Measurements from ENCODE around the gene PLPP4. TPM values are rescaled to one million over a fixed set of nuclear protein-coding genes. Genes with fewer than 3 reads are reported as not detected.

The PLPP4 gene
- total RNA-seq, 1 experiment from 2014 or later, result not detected

DNA sequence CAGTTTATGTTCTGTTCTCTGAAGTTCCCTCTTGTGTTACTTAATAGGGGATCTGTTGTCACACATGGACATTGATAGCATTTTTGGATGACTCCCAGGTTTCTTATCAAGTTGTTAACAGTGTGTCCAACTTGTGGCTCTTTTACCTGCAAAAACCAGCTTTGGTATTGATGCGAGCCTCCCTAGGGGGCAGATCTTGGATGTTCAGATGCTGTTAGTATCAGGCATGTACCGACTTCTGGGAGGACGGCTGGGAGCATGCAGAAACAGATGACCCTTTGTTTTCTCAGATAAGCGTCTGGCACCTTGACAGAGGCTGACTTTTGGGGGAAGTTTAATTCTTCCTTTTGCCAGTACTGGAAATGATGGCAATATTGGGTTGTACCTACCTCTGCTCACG, 2.2 kb downstream of the PLPP4 start:
- TF ChIP-seq YY1 (IDR thresholded peaks at IDR 0.05; ENCODE audit: extremely low read depth, insufficient replicate concordance, low read depth, low read length) (no peak), EZH2phosphoT487 (IDR thresholded peaks at IDR 0.05; ENCODE audit: borderline replicate concordance) (no peak)
- peaks cover 30% of the 10 kb centered on the region for H3K27me3 ChIP-seq (ENCODE audit: insufficient read depth, low read length)
- ChIA-PET POLR2A (interaction anchor here (0.5 kb wide), 1 partner anchor 599 kb away, joined by 5 read pairs; no protein-coding TSS in a partner anchor), RAD21 (ENCODE audit: low non-redundant PET in 1 of 2, low total read pairs in 2 of 2, uncharacterized antibody in 2 of 2, unreplicated experiment in 2 of 2) (no interaction called here), CTCF (no interaction called here)
- DNase-seq (ENCODE audit: low read depth, low spot score) (no peak), ATAC-seq (no peak)
- no peaks in the 10 kb centered on the region for H3K79me2 ChIP-seq (ENCODE audit: insufficient read depth, low read length)
- H3K9me3 ChIP-seq (ENCODE audit: control insufficient read depth in 1 of 2, insufficient read depth in 1 of 2, low read depth in 1 of 2, low read length in 2 of 2), result no peaks in the 10 kb centered on the region
- H3K9me2 ChIP-seq (ENCODE audit: insufficient read depth), result no peaks in the 10 kb centered on the region
- no peak overlapping the region for H3K4me2 ChIP-seq (ENCODE audit: low read length)
- H3K27ac ChIP-seq (ENCODE audit: low read depth, low read length), result no peak overlapping the region
- no peaks in the 10 kb centered on the region for H4K20me1 ChIP-seq (ENCODE audit: insufficient read depth)
- H3K9ac ChIP-seq (ENCODE audit: low read length), result no peak overlapping the region
- BruUV-seq (replicated peaks), result no TSS peak
- no peaks in the 10 kb centered on the region for H3K4me1 ChIP-seq (ENCODE audit: control insufficient read depth in 1 of 2, insufficient read depth in 2 of 2, low read length in 2 of 2)
- H2AFZ ChIP-seq (ENCODE audit: low read depth, low read length, poor library complexity, severe bottlenecking), result no peak overlapping the region
- H3K36me3 ChIP-seq (ENCODE audit: control insufficient read depth in 1 of 2, insufficient read depth in 2 of 2, low read length in 2 of 2), result no peaks in the 10 kb centered on the region
- intact Hi-C loops (cut with micrococcal nuclease), result no loop called here
- no peak overlapping the region for H3K4me3 ChIP-seq (replicated peaks in 1 of 2; ENCODE audit: low read depth in 1 of 2, low read length in 2 of 2)

DNA sequence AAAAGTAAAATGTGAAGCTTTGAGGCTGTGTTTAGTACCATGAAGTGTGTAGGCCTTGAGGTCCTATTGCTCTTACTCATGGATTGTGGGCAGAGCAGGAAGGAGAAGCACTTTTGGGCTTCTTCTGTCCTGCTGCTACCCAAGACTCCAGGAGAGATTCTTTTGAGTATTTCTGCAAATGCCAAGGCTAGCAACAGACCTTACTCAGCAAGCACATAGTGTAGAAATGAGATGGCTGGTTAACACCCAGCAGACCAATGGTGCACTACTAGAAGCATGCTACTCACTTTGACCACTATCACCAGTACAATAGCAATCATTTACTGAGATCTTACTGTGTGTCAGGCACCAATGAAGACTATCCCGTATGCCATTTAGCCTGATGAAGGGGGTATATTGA, 3.2 kb downstream of the PLPP4 start:
- Histone ChIP-seq H3K27ac (ENCODE audit: low read depth, low read length) (no peak overlapping the region), H3K79me2 (ENCODE audit: insufficient read depth, low read length) (no peaks in the 10 kb centered on the region), H4K20me1 (ENCODE audit: insufficient read depth) (no peaks in the 10 kb centered on the region), H3K9ac (ENCODE audit: low read length) (no peak overlapping the region), H3K4me3 (replicated peaks in 1 of 2; ENCODE audit: low read depth in 1 of 2, low read length in 2 of 2) (no peak overlapping the region), H3K4me1 (ENCODE audit: control insufficient read depth in 1 of 2, insufficient read depth in 2 of 2, low read length in 2 of 2) (no peaks in the 10 kb centered on the region), H3K27me3 (ENCODE audit: insufficient read depth, low read length) (peaks cover 37% of the 10 kb centered on the region), H3K9me3 (ENCODE audit: control insufficient read depth in 1 of 2, insufficient read depth in 1 of 2, low read depth in 1 of 2, low read length in 2 of 2) (no peaks in the 10 kb centered on the region), H3K4me2 (ENCODE audit: low read length) (no peak overlapping the region), H3K36me3 (ENCODE audit: control insufficient read depth in 1 of 2, insufficient read depth in 2 of 2, low read length in 2 of 2) (no peaks in the 10 kb centered on the region), H2AFZ (ENCODE audit: low read depth, low read length, poor library complexity, severe bottlenecking) (no peak overlapping the region), H3K9me2 (ENCODE audit: insufficient read depth) (no peaks in the 10 kb centered on the region)
- ChIA-PET POLR2A (no interaction called here), CTCF (no interaction called here), RAD21 (ENCODE audit: low non-redundant PET in 1 of 2, low total read pairs in 2 of 2, uncharacterized antibody in 2 of 2, unreplicated experiment in 2 of 2) (no interaction called here)
- intact Hi-C loops (cut with micrococcal nuclease), result no loop called here
- DNase-seq (ENCODE audit: low read depth, low spot score) (no peak), ATAC-seq (no peak)
- no TSS peak for BruUV-seq (replicated peaks)
- no peak for TF ChIP-seq ZNF274 (IDR thresholded peaks at IDR 0.05; ENCODE audit: low read depth, low read length)

- intact Hi-C loops (cut with micrococcal nuclease), result no loop called here
- Histone ChIP-seq H3K27me3 (ENCODE audit: insufficient read depth, low read length) (peaks cover 42% of the 10 kb centered on the region), H3K27ac (ENCODE audit: low read depth, low read length) (no peak overlapping the region), H3K4me1 (ENCODE audit: control insufficient read depth in 1 of 2, insufficient read depth in 2 of 2, low read length in 2 of 2) (no peaks in the 10 kb centered on the region), H4K20me1 (ENCODE audit: insufficient read depth) (no peaks in the 10 kb centered on the region), H3K36me3 (ENCODE audit: control insufficient read depth in 1 of 2, insufficient read depth in 2 of 2, low read length in 2 of 2) (no peaks in the 10 kb centered on the region), H3K4me2 (ENCODE audit: low read length) (no peak overlapping the region), H2AFZ (ENCODE audit: low read depth, low read length, poor library complexity, severe bottlenecking) (no peak overlapping the region), H3K79me2 (ENCODE audit: insufficient read depth, low read length) (no peaks in the 10 kb centered on the region), H3K9ac (ENCODE audit: low read length) (no peak overlapping the region), H3K9me3 (ENCODE audit: control insufficient read depth in 1 of 2, insufficient read depth in 1 of 2, low read depth in 1 of 2, low read length in 2 of 2) (no peaks in the 10 kb centered on the region), H3K4me3 (replicated peaks in 1 of 2; ENCODE audit: low read depth in 1 of 2, low read length in 2 of 2) (no peak overlapping the region), H3K9me2 (ENCODE audit: insufficient read depth) (no peaks in the 10 kb centered on the region)
- BruUV-seq (replicated peaks), result no TSS peak
- DNase-seq (ENCODE audit: low read depth, low spot score), result no peak
- CTCF ChIA-PET, result no interaction called here
- POLR2A ChIA-PET, result no interaction called here
- RAD21 ChIA-PET (ENCODE audit: low non-redundant PET in 1 of 2, low total read pairs in 2 of 2, uncharacterized antibody in 2 of 2, unreplicated experiment in 2 of 2), result no interaction called here
- ATAC-seq, result no peak
- TF ChIP-seq EZH2phosphoT487 (IDR thresholded peaks at IDR 0.05; ENCODE audit: borderline replicate concordance), result no peak
- no peak for TF ChIP-seq SP1 (IDR thresholded peaks at IDR 0.05; ENCODE audit: low read depth)
- TF ChIP-seq CBX3 (IDR thresholded peaks at IDR 0.05; ENCODE audit: low read depth), result no peak
- no peak for TF ChIP-seq TCF7L2 (IDR thresholded peaks at IDR 0.05; ENCODE audit: borderline replicate concordance, extremely low read depth, insufficient read depth, insufficient read length)
- TF ChIP-seq, protein P1, sequence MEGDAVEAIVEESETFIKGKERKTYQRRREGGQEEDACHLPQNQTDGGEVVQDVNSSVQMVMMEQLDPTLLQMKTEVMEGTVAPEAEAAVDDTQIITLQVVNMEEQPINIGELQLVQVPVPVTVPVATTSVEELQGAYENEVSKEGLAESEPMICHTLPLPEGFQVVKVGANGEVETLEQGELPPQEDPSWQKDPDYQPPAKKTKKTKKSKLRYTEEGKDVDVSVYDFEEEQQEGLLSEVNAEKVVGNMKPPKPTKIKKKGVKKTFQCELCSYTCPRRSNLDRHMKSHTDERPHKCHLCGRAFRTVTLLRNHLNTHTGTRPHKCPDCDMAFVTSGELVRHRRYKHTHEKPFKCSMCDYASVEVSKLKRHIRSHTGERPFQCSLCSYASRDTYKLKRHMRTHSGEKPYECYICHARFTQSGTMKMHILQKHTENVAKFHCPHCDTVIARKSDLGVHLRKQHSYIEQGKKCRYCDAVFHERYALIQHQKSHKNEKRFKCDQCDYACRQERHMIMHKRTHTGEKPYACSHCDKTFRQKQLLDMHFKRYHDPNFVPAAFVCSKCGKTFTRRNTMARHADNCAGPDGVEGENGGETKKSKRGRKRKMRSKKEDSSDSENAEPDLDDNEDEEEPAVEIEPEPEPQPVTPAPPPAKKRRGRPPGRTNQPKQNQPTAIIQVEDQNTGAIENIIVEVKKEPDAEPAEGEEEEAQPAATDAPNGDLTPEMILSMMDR (IDR thresholded peaks at IDR 0.05 in 2 of 3, conservative IDR thresholded peaks at IDR 0.05 in 1 of 3; ENCODE audit: borderline replicate concordance in 1 of 3, insufficient read depth in 1 of 3, low read depth in 2 of 3, low read length in 2 of 3), result no peak
- no peak for TF ChIP-seq EZH2 (IDR thresholded peaks at IDR 0.05)
- no peak for TF ChIP-seq ELF1 (IDR thresholded peaks at IDR 0.05; ENCODE audit: borderline replicate concordance, low read depth)
- TF ChIP-seq, protein P2, sequence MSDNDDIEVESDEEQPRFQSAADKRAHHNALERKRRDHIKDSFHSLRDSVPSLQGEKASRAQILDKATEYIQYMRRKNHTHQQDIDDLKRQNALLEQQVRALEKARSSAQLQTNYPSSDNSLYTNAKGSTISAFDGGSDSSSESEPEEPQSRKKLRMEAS (IDR thresholded peaks at IDR 0.05), result no peak
- no peak for TF ChIP-seq ZNF274 (IDR thresholded peaks at IDR 0.05; ENCODE audit: low read depth, low read length)
- TF ChIP-seq POLR2AphosphoS5 (IDR thresholded peaks at IDR 0.05; ENCODE audit: low read depth, low read length), result no peak
These were observed 3.7 kb downstream of the PLPP4 start for GRCh38 chr10:120460776-120461175.
